HG03095 (cell line): Measurements from ENCODE around the gene EPHB4.

Experiments
- ATAC-seq: cut with Tn5 transposase; IDR thresholded peaks from one replicate; pipeline ENCODE4 v1.9.1; 2021; ENCODE audit warnings: moderate library complexity; ENCODE audit not compliant: unreplicated experiment

Gene EPHB4

DNA sequence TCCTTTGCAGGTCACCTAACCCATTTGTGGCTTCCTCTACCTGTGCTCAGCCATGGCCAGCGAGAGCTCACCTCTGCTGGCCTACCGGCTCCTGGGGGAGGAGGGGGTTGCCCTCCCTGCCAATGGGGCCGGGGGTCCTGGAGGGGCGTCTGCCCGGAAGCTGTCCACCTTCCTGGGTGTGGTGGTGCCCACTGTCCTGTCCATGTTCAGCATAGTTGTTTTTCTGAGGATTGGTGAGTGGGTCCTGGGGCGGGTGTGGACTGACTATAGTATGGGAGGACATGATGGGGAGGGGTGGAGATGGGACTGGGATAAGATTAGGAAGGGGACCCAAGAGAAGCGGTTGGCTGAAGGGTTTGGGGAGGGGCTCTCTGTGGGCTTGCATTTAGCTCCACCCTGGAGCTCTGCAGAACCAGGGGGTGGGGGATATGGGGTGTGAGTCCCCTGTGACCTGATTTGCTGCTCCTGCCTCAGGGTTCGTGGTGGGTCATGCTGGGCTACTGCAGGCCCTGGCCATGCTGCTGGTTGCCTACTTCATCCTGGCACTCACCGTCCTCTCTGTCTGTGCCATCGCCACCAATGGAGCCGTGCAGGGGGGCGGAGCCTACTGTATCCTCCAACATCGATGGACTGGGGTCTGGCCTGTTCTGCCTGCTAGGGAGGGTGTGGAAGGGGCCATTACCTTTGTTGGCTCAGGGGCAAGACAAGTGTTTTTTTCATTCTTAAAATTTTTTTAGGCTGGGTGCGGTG, 27.0 kb upstream of the EPHB4 start:
- no peak for ATAC-seq

DNA sequence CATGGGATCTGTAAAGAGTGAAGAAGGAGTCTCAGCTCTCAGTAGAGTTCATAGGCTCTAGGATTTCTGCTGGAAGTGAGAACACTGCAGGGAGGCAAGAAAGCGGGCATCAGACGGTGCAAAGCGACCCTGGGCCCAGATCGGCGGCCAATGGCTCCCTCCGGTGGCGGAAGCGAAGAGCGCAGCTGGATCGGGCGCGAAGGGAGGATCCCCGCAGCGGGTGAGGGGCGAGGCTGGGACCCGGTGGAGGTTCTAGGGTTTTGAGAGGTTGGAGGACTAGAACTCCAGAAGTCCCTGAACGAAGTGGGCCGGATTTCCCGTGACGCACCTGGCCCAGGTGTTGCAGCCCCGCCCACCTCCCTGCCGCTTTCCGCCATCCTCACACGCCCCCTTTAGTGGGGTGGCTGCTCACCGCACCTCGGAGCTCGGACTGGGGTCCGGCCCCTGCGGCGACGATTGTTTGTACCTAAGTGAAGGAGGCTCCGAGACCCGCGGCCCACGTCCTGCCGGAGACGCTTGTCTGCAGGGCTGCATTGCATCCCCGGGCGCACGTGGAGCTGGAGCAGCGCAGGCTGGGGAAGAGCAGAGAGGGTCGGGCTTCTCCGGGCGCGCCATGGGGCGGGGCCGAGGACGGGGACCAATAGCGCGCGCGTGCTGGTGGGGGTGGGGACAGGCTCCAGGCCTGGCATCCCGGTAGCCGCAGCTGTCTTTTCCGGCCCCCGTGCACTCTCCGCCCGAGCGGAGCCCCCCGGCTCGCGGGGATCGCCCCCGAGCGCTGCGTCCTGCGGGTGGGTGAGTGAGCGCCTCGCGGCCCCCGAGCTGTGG, 24.9 kb upstream of the EPHB4 start, which contains the start of gene SLC12A9:
SLC12A9 (plus strand) TSS at position 666 of the 825 bp plus-strand sequence. CDS start 1,485 bp downstream, outside the sequence.
- ATAC-seq: peak; percentile 92

DNA sequence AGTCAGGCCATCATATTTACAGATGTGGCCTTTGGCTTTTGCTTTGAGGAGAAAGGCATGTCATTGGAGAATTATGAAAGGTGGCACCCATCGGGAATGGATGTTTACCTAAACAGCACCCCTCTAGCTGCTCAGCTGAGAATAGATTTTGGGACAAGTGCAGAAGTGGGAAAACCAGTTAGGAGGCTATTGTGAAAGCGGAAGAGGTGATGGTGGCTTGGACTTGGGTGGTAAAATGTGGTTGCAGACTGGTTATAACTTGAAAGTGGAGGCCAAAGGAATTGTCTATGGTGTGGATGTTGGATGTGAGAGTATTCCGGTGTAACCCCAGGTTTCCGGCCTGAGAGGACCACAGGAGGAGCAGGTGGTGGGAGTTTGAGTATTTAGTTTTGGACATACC, 20.0 kb upstream of the EPHB4 start:
- ATAC-seq: no peak

- ATAC-seq: no peak
Observed at GRCh38 chr7:100840470-100841100, 13.3 kb upstream of the EPHB4 start.

DNA sequence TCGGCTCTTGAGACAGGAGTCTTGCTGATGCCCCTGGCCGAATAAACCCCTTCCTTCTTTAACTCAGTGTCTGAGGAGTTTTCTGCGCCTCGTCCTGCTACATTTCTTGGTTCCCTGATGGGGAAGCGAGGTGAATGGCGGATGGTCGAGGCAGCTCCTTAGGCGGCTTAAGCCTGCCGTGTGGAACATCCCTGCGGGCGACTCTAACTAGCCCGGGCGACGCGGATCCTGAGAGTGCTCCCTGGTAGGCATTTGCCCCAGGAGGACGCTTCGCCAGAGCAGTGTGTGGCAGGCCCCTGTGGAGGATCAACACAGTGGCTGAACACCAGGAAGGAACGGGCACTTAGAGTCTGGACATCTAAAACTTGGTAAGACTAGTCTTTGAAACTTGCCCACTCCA, 12.0 kb upstream of the EPHB4 start:
- no peak for ATAC-seq

- no peak for ATAC-seq
Observed at GRCh38 chr7:100837099-100837836, 9.9 kb upstream of the EPHB4 start.

DNA sequence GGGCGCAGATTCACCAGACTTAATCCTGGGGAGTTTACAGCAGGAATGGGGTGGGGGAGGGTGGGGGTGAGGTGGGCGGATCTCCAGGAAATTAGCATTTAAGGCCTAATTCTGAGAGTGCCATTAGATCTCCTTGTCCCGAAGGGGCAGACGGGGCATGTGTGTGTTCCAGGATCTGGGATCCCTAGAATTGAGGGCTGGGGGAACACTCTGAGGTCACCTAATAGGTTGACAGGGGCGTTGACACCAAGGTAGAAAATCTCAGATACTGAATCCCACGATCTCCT, 9.4 kb upstream of the EPHB4 start:
- no peak for ATAC-seq

DNA sequence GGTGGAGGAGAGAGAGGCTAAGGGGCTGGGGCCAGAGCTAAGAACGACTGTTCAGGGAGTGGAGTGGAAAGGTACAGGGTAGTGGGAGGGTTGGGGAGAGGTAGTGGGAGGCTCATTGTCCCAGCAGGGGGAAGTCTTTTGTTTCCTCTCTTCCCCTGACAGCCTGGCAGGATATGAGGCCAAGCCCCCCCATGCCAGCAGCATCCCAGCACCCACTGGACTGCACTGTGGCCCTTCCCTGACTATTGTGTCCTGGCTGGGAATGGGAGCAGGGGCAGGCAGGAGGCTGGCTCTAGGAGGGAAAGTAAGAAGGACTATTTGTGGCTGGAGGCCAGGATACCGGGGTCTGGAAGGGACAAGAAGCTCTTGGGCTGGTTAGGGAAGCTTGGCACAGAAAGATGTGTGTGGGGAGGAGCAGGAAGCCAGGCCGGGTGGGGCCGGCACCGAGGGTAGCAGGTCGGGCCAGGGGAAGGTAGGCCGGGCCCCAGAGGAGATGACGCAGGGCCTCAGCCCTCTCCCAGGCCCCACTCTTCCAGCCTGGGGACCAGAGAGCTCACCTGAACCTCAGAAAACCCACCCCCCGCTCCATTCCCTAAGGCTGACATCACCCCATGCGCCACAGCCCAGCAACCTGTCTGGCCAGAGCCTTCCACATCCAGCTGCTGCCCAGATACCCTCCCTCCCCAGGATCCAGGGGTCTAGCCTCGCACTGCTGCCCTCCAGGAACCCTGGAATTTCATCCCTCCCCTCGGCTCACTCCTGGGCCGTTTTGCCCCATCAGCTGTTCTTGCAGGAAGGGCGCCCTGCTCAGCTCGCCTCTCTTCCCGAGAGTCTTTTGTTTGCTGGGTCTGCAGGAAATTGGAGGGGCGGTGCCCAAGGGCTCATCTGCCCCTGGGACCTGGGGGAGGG, 8.8 kb upstream of the EPHB4 start:
- no peak for ATAC-seq

GRCh38 chr7:100832281-100832633, 4.9 kb upstream of the EPHB4 start:
- no peak for ATAC-seq

DNA sequence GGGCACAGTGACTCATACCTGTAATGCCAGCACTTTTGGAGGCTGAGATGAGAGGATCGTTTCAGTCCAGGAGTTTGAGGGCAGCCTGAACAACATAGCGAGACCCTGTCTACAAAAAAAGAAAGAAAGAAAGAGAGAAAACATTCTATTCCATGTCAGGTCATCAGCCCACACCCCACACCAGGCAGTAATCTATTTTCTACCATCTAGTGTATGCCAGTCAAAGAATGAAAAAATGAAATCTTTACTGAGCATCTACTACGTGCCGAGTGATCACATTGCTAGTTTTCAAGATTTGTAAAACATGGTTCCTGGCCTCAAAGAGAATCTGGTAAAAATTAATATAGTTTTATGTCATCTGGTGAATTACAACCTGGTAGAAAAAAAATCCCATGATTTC, 3.1 kb upstream of the EPHB4 start:
- no peak for ATAC-seq

DNA sequence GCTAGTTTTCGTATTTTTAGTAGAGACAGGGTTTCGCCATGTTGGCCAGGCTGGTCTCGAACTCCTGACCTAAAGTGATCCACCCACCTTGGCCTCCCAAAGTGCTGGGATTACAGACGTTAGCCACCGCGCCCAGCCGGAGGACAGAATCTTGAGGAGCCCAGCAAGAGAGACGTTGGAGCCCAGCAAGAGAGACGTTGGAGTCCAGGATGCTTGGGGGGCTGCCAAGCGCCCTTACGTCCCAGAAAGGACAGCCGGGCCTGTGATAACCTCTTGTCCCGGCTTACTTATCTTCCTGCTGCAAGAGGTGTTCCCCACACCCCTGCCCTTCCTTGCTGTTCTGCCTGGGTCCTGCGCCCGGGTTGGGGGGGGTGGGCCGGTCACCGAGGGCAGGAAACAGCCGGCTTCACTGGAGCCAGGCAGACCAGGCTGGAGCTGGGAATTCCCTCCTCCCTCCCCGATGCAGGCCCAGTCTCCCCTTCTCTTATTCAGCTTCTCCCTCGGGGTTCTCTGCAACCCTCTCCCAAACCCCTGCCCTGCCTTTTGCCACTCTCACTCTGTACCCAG, 1.9 kb upstream of the EPHB4 start:
- ATAC-seq: no peak

DNA sequence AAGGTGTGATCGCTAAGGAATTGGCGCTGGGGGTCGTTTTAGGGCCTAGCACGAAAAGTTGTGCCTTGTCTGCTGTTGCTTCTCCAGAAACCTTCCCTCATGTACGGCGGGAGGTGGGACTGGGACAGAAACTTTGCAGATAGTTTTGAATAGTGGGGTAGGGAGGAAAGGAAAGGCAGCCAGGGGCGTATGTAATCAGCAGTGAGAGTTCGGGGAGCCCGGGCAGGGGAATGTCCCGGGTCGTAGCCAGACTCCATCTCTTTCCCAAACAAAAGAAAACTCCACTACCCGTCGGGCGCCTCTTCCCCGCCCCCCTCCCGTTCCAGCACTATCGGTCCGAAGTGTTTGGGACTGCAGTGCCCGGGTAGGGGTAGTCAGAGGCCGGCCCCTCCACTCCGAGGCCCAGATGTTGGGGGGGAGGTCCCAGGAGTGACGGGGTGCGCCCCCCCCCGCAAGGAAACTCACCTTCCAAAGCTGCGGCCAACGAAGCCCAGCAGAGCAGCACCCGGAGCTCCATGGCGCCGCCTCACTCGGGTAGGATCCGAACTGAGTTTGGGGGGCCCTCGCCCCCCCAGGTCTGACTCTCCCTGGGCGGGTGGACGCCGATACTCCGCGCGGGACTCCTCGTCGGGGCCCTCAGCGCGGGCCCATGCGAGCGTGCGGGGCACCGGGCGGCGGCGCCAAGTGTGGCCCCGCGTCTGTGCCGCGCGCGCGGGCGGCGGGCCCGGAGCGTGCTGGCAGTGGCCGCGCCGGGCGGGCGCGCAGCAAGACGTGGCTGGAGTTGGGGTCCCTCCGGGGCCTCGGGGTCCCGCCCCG, 601 bp downstream of the EPHB4 start:
- ATAC-seq: no peak

GRCh38 chr7:100825751-100826513, 1.4 kb downstream of the EPHB4 start:
- no peak for ATAC-seq

- ATAC-seq: no peak
Observed at GRCh38 chr7:100825215-100825671, 2.1 kb downstream of the EPHB4 start.

DNA sequence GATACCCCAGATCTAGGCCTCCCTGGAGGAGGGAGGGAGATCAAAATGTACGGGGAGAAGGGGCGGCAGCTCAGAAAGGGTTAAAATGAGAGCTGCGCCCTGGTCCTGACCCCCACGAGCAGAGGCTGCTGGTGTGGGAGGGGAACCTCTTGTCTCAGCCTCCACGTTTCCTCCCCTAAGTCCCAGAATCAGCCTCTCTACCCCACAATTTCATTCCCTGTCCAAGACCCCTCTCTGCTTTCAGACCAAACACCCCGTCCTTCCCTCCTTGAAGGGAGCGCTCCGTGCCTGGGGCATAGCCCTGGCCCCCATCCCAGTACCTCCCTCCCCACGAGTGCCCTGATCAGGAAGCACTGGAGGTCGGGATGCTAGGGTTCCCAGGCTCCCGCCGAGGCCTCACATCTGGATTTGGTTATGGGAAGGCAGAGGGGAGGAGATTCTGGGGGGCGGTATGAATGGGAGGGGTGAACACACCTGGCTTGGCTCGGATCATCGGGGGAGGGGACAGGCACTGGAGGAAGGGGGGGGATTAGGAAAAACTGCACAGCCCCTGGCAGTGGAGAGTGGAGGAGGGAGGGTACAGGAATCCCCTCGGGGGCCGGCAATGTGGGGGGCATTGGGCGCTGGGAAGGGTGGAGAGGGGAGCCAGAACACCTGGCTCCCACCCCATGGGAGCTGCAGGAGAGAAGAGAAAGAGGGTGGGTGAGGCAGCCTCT, 2.7 kb downstream of the EPHB4 start:
- no peak for ATAC-seq

DNA sequence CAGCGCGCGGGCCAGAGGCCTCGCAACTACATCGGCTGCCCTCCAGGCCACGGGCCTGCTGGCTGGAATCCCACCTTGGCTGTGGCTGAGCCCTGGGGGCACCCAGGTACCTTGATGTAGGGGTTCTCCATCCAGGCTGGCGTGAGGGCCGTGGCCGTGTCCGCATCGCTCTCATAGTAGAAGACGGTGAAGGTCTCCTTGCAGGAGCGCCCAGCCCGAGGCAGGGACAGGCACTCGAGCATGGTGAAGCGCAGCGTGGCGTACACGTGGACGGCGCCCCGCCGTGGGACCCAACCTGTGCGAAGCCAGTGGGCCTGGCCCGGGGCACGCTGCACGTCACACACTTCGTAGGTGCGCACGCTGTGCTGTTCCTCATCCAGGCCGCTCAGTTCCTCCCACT, 3.8 kb downstream of the EPHB4 start:
- ATAC-seq: no peak

DNA sequence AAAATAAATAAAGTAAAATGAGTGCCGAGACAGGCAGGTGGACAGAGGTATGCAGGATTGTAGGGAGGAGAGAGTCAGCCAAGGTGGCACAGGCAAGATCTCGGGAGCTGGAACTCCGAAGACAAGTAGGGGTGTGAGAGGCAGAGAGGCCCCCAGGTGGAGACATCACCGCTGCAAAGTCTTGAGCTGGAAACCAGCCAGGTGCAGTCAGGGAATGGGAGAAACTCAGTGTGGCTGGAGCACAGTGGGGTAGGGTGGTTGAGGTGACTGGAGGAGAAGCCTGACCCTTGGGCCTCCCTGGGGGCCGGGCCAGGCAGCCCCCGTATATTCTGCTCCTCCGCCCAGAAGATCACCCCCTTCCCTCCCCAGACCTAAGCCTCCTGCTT, 4.2 kb downstream of the EPHB4 start:
- ATAC-seq: no peak
